Suprapubic skin (tissue), 4 donors: ENCODE results near the gene PSMF1. TPM values are rescaled to one million over a fixed set of nuclear protein-coding genes. Genes with fewer than 3 reads are reported as not detected.
"Not testable (repeated sequence)": the region's sequence is repeated elsewhere in the genome, so short reads cannot be mapped to it uniquely, and the experiment has no call there.

Experiments
- DNase-seq, 2 donors: peaks; one replicate each; pipeline ENCODE4 v3.0.0-alpha.2; 2019; ENCODE audit warnings: low spot score in 2 of 2
- H3K27ac ChIP-seq: fragments of 200-600 bp; sonication (generic); one replicate; pipeline ENCODE4 v1.5.1; 2019
- H3K27me3 ChIP-seq: fragments of 200-600 bp; sonication (generic); one replicate; pipeline ENCODE4 v1.5.1; 2019
- H3K36me3 ChIP-seq: fragments of 200-600 bp; sonication (generic); one replicate; pipeline ENCODE4 v1.5.1; 2019
- H3K4me1 ChIP-seq: fragments of 200-600 bp; sonication (generic); one replicate; pipeline ENCODE4 v1.5.1; 2019
- H3K4me3 ChIP-seq: fragments of 200-600 bp; sonication (generic); one replicate; pipeline ENCODE4 v1.5.1; 2019; ENCODE audit warnings: mild to moderate bottlenecking
- H3K9me3 ChIP-seq: fragments of 200-600 bp; sonication (generic); one replicate; pipeline ENCODE4 v1.5.1; 2019
- CTCF ChIP-seq, 2 donors: fragments of 200-600 bp in 1 of 2; fragments of 450-650 bp in 1 of 2; sonication (generic) in 1 of 2; IDR thresholded peaks; one replicate each; pipeline ENCODE4 v1.5.1; 2016 to 2019; ENCODE audit warnings: antibody characterized with exemption in 2 of 2, mild to moderate bottlenecking in 1 of 2, moderate library complexity in 1 of 2
- EP300 ChIP-seq: sonication (generic); formaldehyde crosslinking; IDR thresholded peaks from one replicate; pipeline ENCODE4 v1.6.1; 2017; ENCODE audit warnings: antibody characterized with exemption
- POLR2A ChIP-seq, 2 donors: fragments of 450-650 bp; IDR thresholded peaks; one replicate each; pipeline ENCODE4 v1.6.1; 2017; ENCODE audit warnings: antibody characterized with exemption in 2 of 2, mild to moderate bottlenecking in 2 of 2, moderate library complexity in 2 of 2
- POLR2AphosphoS5 ChIP-seq, 3 donors: sonication (generic); formaldehyde crosslinking; IDR thresholded peaks; one replicate each; pipeline ENCODE4 v1.6.1; 2017; ENCODE audit warnings: antibody characterized with exemption in 3 of 3
- WGBS: methylation state at CpG from one replicate; pipeline ENCODE4 v1.1.5; 2018; 5-methylcytosine and 5-hydroxymethylcytosine counted together
- total RNA-seq, 4 donors: library from RNA; depleted of rRNA; stranded (reverse); fragments of >200 nt; gene quantifications; one replicate each; pipeline ENCODE4 v1.1.0, GENCODE V29; 2016

PSMF1 gene
- total RNA-seq, 4 donors from 2014 or later = 106 to 186 (median 142) TPM

DNA sequence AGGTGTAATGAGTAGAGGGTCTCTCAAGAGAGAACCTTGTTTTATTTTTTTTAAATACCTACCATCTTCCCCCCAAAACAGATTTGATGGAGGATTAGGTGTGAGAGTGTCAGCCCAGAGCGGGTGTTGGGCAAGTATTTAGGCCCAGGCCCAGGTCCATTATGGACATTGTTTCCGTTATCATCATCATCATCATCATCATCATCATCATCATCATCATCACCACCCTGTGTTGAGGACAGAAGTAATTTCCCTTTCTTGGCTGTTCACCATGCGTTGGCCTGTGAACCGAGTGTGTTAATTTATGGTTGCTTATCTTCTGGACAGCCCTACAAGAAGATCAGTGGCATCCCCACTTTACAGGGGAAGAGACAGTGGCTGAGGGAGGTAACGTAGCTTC, 28.6 kb downstream of the PSMF1 start:
- no peaks in the 10 kb centered on the region for H3K4me1 ChIP-seq
- H3K27ac ChIP-seq = no peak overlapping the region
- H3K9me3 ChIP-seq = no peaks in the 10 kb centered on the region
- TF ChIP-seq POLR2A (IDR thresholded peaks at IDR 0.05) (no peak), EP300 (no peak), CTCF (IDR thresholded peaks at IDR 0.05) (no peak), POLR2AphosphoS5 (IDR thresholded peaks at IDR 0.05) (no peak)
- no peaks in the 10 kb centered on the region for H3K27me3 ChIP-seq
- no peak for DNase-seq
- H3K4me3 ChIP-seq = no peak overlapping the region
- WGBS = 89% methylated on average over 5 of the region's 5 CpGs
- peaks cover 27% of the 10 kb centered on the region for H3K36me3 ChIP-seq

DNA sequence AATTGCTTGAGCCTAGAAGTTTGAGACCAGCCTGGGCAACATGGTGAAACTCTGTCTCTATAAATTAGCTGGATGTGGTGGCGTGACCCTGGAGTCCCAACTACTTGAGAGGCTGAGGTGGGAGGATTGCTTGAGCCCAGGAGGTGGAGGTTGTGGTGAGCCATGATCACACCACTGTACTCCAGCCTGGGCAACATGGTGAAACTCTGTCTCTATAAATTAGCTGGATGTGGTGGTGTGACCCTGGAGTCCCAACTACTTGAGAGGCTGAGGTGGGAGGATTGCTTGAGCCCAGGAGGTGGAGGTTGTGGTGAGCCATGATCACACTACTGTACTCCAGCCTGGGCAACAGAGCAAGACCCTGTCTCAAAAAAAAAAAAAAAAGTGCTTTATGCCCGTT, 31.4 kb downstream of the PSMF1 start:
- not testable (repeated sequence) for H3K9me3 ChIP-seq, H3K4me3 ChIP-seq, H3K27ac ChIP-seq, H3K4me1 ChIP-seq, H3K27me3 ChIP-seq, DNase-seq
- WGBS = 83% methylated on average over 2 of the region's 2 CpGs
- H3K36me3 ChIP-seq = peaks cover 42% of the 10 kb centered on the region

DNA sequence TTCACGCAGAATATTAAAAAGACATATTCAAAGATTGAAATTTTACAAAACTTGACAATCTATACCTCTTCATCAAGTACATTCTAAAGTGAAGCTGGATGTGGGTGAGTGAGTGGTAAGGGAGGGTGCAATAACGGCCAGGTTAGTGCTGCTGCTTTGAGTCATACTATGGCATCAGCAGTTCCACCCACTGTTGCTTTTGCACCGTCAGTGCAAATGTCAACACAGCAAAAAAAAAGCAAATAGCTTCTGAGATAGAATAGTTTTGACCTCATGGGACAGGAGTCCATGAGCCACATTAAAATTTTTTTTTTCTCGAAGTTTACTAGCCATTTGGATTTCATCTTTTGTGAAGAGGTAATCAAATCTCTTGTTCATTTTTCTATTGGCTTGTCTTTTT, 31.8 kb downstream of the PSMF1 start:
- H3K27me3 ChIP-seq = no peaks in the 10 kb centered on the region
- WGBS = 78% methylated on average over 4 of the region's 4 CpGs
- H3K4me3 ChIP-seq = no peak overlapping the region
- H3K27ac ChIP-seq = no peak overlapping the region
- no peaks in the 10 kb centered on the region for H3K4me1 ChIP-seq
- H3K36me3 ChIP-seq = peaks cover 46% of the 10 kb centered on the region
- DNase-seq = no peak
- H3K9me3 ChIP-seq = no peaks in the 10 kb centered on the region
- TF ChIP-seq EP300 (no peak), POLR2A (IDR thresholded peaks at IDR 0.05) (no peak), POLR2AphosphoS5 (IDR thresholded peaks at IDR 0.05) (no peak), CTCF (IDR thresholded peaks at IDR 0.05) (no peak)

DNA sequence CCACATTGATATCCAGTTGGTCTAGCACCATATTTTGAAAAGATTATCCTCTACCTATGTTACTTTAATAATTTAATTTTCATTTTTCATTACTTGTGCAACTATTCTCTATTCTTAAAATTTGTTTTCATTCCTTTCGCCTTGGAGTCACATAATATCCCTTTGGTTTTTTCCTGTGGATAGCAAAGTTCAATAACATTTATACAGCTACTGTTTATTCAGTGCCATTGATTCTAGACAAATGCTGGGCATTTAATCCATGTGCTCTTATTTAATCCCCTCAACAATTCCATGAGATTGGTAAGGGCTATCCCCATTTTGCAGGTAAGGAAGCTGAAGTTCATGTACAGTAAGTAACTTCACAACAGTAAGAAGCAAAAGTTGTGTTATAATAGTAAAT, 32.6 kb downstream of the PSMF1 start:
- Histone ChIP-seq H3K27me3 (no peaks in the 10 kb centered on the region), H3K4me3 (no peak overlapping the region), H3K4me1 (no peaks in the 10 kb centered on the region), H3K27ac (no peak overlapping the region), H3K9me3 (no peaks in the 10 kb centered on the region), H3K36me3 (peaks cover 51% of the 10 kb centered on the region)
- TF ChIP-seq CTCF (IDR thresholded peaks at IDR 0.05) = no peak
- TF ChIP-seq POLR2A (IDR thresholded peaks at IDR 0.05) = no peak
- no peak for TF ChIP-seq EP300
- TF ChIP-seq POLR2AphosphoS5 (IDR thresholded peaks at IDR 0.05) = no peak
- WGBS = 100% methylated on average over 1 of the region's 1 CpG
- DNase-seq = no peak

- H3K4me3 ChIP-seq = no peak overlapping the region
- DNase-seq = no peak
- no peak overlapping the region for H3K27ac ChIP-seq
- no peaks in the 10 kb centered on the region for H3K4me1 ChIP-seq
- no peaks in the 10 kb centered on the region for H3K9me3 ChIP-seq
- H3K27me3 ChIP-seq = no peaks in the 10 kb centered on the region
- peaks cover 34% of the 10 kb centered on the region for H3K36me3 ChIP-seq
- no peak for TF ChIP-seq POLR2A (IDR thresholded peaks at IDR 0.05)
- no peak for TF ChIP-seq POLR2AphosphoS5 (IDR thresholded peaks at IDR 0.05)
Observed at GRCh38 chr20:1154226-1154625, 35.8 kb downstream of the PSMF1 start.

DNA sequence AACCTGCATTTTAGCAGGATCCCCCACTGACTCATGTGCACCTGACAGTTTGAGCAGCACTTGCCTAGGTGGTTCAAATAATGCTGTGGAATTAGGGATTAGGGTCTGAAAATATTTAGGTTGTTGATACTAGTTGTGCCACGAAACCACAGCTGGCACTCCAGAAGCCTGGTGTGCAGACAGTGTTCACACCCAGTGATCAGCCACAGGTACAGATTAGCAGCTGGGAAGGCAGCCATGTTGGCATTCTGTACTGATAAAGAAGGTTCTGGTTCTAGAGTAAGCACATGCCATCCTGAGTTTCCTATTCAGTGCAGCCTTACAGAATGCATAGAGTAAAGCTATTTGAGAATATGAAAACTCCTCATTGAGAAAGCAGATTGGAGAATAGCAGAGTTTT, 36.3 kb downstream of the PSMF1 start:
- 100% methylated on average over 1 of the region's 1 CpG for WGBS
- Histone ChIP-seq H3K27ac (no peak overlapping the region), H3K36me3 (peaks cover 31% of the 10 kb centered on the region)

More for the DNA sequence above, 36.3 kb downstream of the PSMF1 start:
- H3K9me3 ChIP-seq = no peaks in the 10 kb centered on the region
- no peak for TF ChIP-seq POLR2A (IDR thresholded peaks at IDR 0.05)
- TF ChIP-seq CTCF (IDR thresholded peaks at IDR 0.05) = no peak
- no peak for TF ChIP-seq POLR2AphosphoS5 (IDR thresholded peaks at IDR 0.05)
- TF ChIP-seq EP300 = no peak
- H3K27me3 ChIP-seq = no peaks in the 10 kb centered on the region
- H3K4me3 ChIP-seq = no peak overlapping the region
- H3K4me1 ChIP-seq = no peaks in the 10 kb centered on the region
- no peak for DNase-seq
